ENCODE results near the gene GABBR1.

Gene GABBR1

GRCh38 chr6:29632789-29633533 is at the start of gene GABBR1:
Gene GABBR1, minus strand, starts transcription at chr6:29633183. Its CDS starts 798 bp downstream, at chr6:29632385.
- TF ChIP-seq TAF1 (IDR thresholded peaks at IDR 0.05; ENCODE audit: low read depth) (0 out of 2 replicates have a peak, but pooled peaks have one; percentile 18), EP300 (IDR thresholded peaks at IDR 0.05; ENCODE audit: borderline replicate concordance) (no peak), ZBTB7A (IDR thresholded peaks at IDR 0.05; ENCODE audit: low read depth) (0 out of 2 replicates have a peak, but pooled peaks have one; percentile 25), REST (IDR thresholded peaks at IDR 0.05; ENCODE audit: low read depth) (peak; percentile 66)

- no peak for TF ChIP-seq RAD21 (IDR thresholded peaks at IDR 0.05; ENCODE audit: low read depth)
- no peak for TF ChIP-seq TEAD4 (IDR thresholded peaks at IDR 0.05)
- TF ChIP-seq TAF1 (IDR thresholded peaks at IDR 0.05; ENCODE audit: low read depth), result no peak
- TF ChIP-seq REST (IDR thresholded peaks at IDR 0.05; ENCODE audit: low read depth), result no peak
- TF ChIP-seq CEBPB (IDR thresholded peaks at IDR 0.05), result no peak
- no peak for TF ChIP-seq EP300 (IDR thresholded peaks at IDR 0.05; ENCODE audit: borderline replicate concordance)
- TF ChIP-seq YY1 (IDR thresholded peaks at IDR 0.05; ENCODE audit: low read depth), result no peak
- TF ChIP-seq TCF12 (IDR thresholded peaks at IDR 0.05; ENCODE audit: low read depth), result no peak
- TF ChIP-seq CREB1 (IDR thresholded peaks at IDR 0.05; ENCODE audit: low read depth), result no peak
- TF ChIP-seq NFIC (IDR thresholded peaks at IDR 0.05), result no peak
- TF ChIP-seq USF1 (IDR thresholded peaks at IDR 0.05), result no peak
- TF ChIP-seq ZBTB7A (IDR thresholded peaks at IDR 0.05; ENCODE audit: low read depth), result no peak
- no peak for TF ChIP-seq EGR1 (IDR thresholded peaks at IDR 0.05)
- no peak for TF ChIP-seq FOXM1 (IDR thresholded peaks at IDR 0.05; ENCODE audit: borderline replicate concordance, low read depth)
- TF ChIP-seq MAX (IDR thresholded peaks at IDR 0.05), result no peak
Observed at GRCh38 chr6:29681811-29682210, 48.8 kb upstream of the GABBR1 start.

DNA sequence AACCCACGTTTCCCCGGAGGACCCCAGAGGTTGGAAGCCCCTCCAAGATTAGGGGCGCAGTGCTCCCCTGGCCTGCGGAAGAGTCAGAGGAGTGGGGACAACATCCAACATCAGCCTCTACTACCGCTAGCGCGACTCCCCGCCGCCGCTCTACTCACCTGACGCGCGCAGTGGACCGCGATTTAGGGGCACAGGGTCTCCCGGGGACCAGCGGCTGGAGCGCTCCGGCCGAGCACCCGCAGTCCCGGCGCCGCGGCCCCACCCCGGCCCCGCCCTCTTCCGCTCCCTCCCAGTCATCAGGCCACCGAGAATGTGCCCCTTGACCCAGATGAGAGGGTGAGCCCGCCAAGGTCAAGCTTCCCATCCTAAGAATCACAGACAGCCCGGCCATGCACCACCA is 47.9 kb upstream of the GABBR1 start, which contains the start of gene ZFP57:
Gene ZFP57, minus strand, starts transcription at position 249 of the 400 bp plus-strand sequence. CDS start 4,149 bp downstream, outside the sequence.
- TF ChIP-seq CREB1 (IDR thresholded peaks at IDR 0.05; ENCODE audit: low read depth) (no peak), FOXM1 (IDR thresholded peaks at IDR 0.05; ENCODE audit: borderline replicate concordance, low read depth) (no peak), USF1 (IDR thresholded peaks at IDR 0.05) (no peak), REST (IDR thresholded peaks at IDR 0.05; ENCODE audit: low read depth) (no peak), EGR1 (IDR thresholded peaks at IDR 0.05) (no peak), ZBTB7A (IDR thresholded peaks at IDR 0.05; ENCODE audit: low read depth) (no peak), TCF12 (IDR thresholded peaks at IDR 0.05; ENCODE audit: low read depth) (no peak), NFIC (IDR thresholded peaks at IDR 0.05) (no peak), CEBPB (IDR thresholded peaks at IDR 0.05) (no peak), TEAD4 (IDR thresholded peaks at IDR 0.05) (no peak), MAX (IDR thresholded peaks at IDR 0.05) (no peak), YY1 (IDR thresholded peaks at IDR 0.05; ENCODE audit: low read depth) (no peak), RAD21 (IDR thresholded peaks at IDR 0.05; ENCODE audit: low read depth) (no peak)

- TF ChIP-seq TEAD4 (IDR thresholded peaks at IDR 0.05) (no peak), TCF12 (IDR thresholded peaks at IDR 0.05; ENCODE audit: low read depth) (no peak), RAD21 (IDR thresholded peaks at IDR 0.05; ENCODE audit: low read depth) (no peak), NFIC (IDR thresholded peaks at IDR 0.05) (no peak), TAF1 (IDR thresholded peaks at IDR 0.05; ENCODE audit: low read depth) (no peak), EP300 (IDR thresholded peaks at IDR 0.05; ENCODE audit: borderline replicate concordance) (no peak), EGR1 (IDR thresholded peaks at IDR 0.05) (no peak), ZBTB7A (IDR thresholded peaks at IDR 0.05; ENCODE audit: low read depth) (no peak)
Observed at GRCh38 chr6:29680416-29680815, 47.4 kb upstream of the GABBR1 start.
